Measurements from ENCODE around the gene P4HB.

Gene P4HB

GRCh38 chr17:81867170-81867990 lies 7.0 kb upstream of the P4HB start:
- no peak for DNase-seq

DNA sequence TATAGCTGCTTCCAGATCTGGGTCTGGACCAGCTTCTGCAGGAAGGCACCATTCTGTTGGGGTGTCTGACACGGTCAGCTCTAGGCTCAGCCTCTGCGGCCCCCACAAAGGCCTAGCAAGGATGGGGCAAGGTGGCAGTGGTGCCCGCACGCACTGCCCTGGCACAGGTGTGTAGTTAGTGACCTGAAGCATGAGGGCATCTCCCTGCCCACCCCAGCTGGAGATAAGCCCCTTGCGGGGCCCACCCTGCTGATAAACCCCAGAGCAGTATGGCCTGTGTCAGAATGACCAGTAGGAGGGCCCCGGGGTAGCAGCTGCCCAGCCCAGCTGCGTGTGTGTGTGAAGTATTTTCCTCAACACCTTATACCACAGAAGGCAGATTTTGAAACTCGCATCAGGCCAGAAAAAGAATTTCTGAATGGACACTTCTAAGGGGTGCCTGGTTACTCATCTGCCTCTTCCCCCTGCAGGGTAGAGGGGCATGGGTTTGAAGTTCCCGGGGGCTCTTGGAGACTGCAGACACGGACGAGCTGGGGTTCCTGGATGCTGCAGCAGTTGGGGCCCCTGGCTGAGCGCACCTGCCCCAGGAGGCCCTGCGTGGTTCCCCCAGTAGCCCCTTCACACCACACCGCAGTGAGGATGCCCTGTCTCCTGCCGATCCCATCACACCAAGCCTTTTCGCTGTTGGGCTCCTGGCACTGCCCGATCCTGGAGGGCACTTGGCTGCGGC lies 6.3 kb upstream of the P4HB start:
- no peak for DNase-seq

DNA sequence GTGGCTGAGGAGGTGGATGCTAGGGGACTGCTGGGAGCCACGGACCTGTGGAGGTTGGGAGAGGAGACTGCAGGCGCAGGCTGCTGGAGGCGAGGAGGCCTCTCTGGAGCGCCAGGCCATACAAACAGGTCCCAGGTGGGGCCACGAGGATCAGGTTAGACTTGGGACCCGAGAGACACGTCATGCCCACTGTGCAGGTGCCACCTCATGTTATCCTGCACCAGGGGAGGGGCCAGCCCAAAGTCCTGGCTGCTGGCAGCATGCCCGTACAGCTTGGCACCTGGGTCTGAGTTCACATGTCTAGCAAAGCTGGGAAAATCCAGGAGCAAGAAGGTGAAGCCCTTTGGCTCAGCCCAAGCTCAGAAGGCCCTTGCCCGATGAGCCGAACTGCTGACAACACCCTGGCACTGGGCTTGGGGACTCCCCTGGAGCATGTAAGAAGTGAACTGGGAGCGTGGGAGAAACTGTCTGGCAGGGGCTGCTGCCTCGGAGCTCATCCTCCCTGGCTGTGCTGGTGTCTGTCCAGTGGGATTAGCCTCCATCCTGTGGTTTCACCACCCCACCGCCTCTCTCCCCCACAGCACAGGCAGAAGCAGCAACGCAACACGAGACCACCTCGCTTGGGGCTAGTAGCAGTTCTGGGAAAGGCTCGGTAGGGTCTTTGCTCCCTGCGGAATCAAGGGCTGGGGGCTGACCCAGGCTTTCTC lies 5.6 kb upstream of the P4HB start:
- DNase-seq: no peak

- DNase-seq: no peak
These were observed 5.0 kb upstream of the P4HB start for GRCh38 chr17:81865358-81865732.

GRCh38 chr17:81863833-81864768 lies 3.8 kb upstream of the P4HB start:
- DNase-seq: no peak

DNA sequence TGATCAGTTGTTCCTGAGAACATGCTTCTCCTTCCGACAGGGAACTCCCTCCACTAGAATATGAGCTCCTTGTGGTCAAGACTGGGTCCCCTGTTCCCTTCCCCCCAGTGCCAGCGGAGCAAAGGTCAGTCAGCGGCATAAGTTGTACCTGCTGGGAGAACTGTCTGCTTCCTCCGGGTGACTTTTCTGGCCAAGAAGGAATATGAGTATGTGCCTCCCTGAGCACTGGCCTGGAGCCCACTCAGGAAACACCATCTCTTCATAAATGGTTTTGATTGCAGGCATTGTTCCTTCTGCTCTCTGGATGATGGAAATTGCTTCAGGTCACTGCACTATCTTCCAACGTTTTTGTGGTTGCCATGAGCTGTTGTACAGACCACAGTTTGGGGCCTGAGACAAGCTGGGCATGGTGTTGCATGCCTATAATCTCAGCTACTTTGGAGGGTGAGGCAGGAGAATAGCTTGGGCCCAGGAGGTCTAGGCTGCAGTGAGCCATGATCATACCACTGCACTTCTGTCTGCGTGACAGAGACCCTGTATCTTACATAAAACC lies 2.9 kb upstream of the P4HB start:
- no peak for DNase-seq

GRCh38 chr17:81860756-81861568 lies 627 bp upstream of the P4HB start:
- DNase-seq: peak; percentile 100

- DNase-seq: no peak
These were observed 1.1 kb downstream of the P4HB start for GRCh38 chr17:81858967-81859905.

DNA sequence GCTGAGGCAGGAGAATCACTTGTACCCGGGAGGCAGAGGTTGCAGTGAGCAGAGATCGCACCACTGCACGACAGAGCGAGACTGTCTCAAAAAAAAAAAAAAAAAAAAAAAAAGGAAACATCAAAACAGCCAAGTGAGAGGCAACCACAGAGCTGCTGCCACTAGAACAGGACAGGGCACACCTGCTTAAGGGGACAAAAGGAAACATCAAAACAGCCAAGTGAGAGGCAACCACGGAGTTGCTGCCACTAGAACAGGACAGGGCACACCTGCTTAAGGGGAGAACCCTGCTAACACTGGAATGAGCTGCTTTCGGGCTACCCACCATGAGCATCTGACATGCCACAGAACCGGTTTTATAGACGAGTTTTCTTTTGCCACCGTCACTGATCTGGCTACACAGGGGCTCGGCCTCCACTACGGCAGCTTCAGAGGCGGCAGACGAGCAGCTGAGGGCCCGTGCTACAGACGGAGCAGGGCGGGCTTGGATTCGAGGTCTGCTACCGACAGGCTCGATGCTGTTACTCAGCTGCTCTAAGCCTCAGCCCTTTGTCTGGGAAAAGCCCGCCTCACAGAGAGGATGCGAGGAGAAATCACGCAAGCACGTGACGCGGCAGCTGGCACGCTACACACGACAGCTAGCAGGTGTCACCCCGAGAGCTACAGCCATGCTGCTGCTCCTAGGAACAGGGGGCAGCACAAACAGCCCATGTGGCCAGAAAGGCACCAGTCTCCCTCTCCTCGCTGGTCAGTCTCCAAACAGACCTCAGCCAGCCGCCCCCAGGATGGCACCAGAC lies 2.0 kb downstream of the P4HB start:
- DNase-seq: no peak

DNA sequence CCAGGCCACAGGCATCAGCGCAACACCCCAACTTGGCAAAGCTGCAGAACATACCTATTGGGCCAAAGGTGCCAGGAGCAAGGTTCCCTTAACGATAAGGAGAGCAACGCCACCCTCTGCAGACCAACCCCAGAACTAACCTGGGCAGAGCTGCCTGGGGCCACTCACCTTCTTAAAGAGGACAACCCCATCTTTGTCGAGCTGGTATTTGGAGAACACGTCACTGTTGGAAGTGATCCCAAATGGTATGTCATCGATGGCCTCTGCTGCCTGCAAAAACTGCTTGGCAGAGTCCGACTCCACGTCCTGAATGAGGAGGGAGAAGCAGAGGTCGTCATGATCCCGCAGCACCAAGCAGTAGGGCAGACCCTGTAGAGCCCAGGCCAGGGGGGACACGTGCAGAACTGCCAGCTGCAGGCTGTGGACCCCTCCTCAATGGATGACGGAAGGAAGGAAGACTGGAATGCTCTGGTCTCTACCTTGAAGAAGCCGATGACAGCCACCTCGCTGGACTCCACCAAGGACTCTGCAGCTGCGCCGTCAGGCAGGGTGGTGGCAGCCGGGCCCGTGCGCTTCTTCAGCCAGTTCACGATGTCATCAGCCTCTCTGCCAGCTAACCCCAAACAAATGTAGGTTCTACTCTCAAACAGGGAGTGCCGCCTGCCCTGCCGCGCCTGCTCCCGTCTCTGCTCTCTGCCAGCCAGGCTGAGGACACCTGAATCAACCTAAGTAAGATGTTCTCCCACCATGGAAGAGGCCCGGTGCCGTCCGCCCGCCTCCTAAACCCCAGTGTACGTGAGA lies 5.2 kb downstream of the P4HB start:
- DNase-seq: no peak

- DNase-seq: no peak
These were observed 8.1 kb downstream of the P4HB start for GRCh38 chr17:81852237-81852636.

- no peak for DNase-seq
These were observed 8.9 kb downstream of the P4HB start for GRCh38 chr17:81851423-81851822.

- DNase-seq: no peak
These were observed 10.9 kb downstream of the P4HB start for GRCh38 chr17:81849457-81849856.

GRCh38 chr17:81846743-81847689 lies 13.3 kb downstream of the P4HB start:
- DNase-seq: no peak

DNA sequence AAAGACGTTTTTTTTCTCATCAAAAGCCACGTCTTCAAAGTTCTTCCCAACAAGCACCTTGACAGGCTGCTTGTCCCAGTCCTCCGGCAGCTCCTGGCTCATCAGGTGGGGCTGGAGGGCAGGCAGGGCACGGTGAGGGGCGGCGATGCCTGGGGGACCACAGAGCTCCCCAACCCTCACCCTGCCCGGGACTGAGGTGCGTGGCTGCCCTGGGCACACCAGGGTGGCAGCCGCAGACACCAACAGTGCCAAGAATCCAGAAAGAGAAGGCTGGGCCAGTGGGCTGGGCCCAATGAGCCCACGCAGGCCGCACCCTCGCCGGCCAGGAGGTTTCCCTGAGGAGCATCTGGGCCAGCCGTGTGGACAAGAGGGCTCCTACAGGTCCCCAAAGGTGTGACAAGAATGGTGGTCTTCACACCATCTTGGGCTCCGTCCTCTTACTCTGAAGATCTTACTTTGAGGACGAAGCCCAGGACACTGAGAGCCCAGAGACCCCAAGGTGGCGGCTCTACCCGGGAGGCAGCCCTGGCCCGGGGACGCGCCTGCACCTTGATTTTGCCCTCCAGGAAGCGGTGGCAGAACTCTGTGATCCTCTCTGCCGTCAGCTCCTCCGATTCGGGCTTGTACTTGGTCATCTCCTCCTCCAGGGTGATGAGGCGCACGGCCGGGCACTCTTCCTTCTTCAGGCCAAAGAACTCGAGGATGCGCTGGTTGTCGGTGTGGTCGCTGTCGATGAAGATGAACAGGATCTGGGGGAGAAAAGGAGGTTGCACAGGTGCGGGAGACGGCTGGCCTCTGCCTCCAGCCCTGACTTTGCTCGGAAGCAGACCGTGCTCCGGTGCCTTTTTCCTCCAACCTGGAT lies 14.2 kb downstream of the P4HB start:
- DNase-seq: no peak

- no peak for DNase-seq
These were observed 15.0 kb downstream of the P4HB start for GRCh38 chr17:81845361-81845760.
